Suppressor macrophage treated with lipopolysaccharide for 4 hours (primary cell): ENCODE measurements around the gene TTN.

Experiments
- DNase-seq: peaks from one replicate; pipeline ENCODE4 v3.0.0-alpha.2; 2020

The TTN gene

DNA sequence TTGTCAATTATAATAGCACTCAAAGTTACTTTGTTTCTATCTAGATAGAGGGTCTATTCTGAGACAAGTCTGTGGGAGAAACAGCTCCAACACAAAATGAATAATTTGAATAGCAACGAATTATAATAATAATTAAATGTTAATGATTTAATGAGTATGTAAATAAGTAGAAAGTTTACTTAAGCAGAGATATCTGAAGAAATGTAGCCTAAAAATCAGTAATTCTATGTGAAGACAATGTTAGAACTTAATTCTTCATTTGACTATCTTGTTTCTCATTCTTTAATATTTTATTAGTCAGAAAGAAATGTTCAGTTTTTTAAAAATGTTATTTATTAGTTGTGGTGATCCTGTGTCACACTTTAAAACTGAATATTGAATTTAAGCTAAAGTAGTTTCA, 165.7 kb downstream of the TTN start:
- no peak for DNase-seq

DNA sequence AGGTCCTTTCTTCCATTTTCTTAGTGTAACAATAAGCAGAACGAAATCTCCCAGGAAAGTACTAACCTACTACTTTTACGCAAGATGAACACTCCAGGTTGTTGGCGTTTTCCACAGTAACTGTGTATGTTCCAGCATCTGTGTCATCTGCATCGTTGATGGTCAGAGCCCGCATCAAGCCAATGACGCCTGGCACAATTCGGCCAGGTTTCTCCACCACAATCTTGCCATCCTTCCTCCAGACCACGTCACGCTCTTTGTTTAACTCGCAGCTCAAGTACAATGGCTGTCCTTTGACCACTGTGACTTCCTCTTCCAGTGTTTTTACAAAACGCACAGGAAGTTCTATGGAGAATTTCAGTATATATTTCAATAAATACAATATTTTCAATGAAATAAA, 171.3 kb downstream of the TTN start:
- DNase-seq, result no peak

DNA sequence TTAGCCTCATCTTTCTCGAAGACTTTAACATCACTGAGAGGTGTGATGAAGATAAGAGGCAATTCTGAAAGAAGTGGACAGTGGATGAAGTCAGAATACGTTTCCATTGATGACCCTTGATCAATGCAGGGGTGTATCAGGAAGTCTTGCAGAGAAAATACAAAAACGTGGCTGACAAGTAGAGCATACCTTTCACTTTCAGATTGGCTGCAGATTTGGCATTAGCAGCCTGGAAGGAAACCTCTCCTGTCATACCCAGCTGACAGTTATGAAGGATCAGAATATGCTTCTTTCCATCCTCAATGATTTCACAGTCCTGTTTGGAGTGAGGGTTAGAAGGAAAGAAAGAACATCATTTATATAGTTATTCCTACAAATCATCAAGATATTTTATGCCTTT, 174.5 kb downstream of the TTN start:
- DNase-seq, result no peak

DNA sequence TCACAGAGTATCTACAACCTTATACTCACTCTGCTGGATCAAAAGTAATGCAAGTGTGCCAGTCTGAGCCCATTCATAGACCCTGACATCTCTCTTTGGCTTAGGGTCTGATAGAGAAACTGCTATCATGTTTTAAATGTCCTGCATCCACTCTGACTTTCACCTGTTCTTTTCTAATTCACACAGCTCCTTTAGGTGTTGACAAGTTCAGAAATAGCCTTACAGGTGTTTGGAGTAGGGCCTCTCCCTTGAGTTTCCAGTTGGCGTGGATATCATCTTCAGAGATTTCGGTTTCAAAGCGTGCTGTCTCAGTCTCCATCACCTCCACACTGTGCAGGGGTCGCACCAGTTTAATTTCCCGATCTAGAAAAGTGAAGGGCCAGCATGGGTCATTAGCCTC, 176.6 kb downstream of the TTN start:
- no peak for DNase-seq

DNA sequence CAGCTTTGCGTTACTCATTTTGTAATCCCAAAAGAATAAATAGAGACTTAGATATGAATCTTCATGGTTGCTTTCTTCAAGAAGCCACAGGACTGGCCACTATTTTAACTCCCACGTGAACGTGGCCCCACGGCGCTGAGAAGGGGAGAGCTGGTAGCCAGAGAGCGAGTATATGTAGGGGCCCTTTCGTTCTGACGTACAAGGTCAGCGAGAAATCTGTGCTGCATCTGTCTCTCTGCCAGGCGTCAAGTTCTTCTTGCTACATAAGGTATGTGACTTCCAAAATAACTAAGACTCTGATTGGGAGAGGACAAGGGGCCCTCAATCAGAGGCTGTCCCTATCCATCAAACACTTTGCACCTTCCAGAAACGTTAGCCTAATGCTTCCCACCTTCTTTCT, 177.8 kb downstream of the TTN start:
- no peak for DNase-seq

DNA sequence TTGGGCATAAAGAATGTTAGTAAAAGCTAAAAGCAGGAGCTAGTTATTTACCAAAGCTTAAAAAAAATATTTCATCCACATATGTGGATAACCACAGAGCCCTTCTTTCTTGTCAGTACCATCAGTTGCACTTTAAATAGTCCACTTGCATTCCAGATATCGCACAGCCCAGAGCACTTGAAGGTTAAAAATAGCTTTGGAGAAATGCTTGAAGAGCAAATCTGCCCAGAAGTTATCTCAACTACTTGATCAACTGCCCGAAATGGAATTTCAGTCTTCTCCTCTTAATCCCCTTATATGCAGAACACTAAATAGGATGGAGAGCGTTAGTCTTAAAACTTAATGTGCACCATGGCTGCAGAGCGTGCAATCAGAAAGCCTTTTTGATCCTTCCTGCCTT, 178.6 kb downstream of the TTN start:
- DNase-seq, result no peak

DNA sequence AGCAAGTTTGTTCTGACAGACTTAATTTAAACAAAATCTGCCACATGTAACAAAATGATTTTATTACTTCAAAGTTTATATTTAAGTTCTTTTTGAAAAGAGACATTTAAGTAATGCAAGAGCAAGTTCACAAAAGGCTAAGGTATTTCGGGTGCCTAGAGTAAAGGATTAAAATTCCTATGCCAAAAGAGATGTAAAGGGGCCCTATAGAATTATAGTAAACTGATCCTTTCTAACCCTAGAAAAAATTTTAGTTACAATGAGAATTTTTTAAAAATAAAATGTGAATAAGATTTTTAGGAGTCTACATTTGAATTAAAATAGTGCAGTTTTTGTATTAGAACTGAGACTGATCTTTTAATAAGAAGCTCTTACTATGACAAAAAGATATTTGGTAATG, 179.8 kb downstream of the TTN start:
- DNase-seq, result no peak

DNA sequence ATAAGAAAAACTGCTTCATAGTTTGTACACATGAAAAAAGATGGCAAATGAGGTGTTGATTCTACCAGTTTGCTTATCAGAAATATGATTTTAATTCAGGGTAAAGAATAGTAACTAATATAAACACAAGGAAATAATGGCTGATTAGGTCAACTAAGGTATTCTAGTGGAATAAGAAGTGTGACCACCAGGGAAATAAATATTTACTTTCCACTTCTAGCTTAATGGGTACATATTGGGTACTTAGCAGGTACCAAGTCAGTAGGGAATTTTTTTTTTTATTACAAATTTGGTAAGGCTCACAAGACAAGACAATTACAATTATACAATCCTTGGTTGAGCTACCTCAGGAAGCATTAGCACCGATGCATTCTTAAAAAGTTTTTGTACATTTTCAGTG, 191.3 kb downstream of the TTN start:
- DNase-seq, result no peak

DNA sequence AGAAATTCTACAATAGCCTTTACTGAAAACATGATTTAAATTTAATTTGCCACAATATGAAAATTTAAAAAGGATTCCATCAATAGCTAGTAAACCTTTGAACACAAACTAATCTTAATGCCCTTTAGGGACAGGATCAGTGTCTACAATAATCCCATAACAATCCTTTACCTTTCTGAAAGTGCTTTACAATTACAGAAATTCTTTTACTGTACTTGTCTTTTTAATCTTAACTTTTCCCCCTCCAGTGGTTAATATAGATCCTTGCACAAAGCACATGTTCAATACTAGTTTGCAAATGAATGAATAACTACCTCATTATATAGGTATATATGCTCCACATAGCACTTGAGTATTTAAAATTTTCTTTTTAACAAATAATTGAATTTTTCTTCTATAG, 204.3 kb downstream of the TTN start:
- no peak for DNase-seq

DNA sequence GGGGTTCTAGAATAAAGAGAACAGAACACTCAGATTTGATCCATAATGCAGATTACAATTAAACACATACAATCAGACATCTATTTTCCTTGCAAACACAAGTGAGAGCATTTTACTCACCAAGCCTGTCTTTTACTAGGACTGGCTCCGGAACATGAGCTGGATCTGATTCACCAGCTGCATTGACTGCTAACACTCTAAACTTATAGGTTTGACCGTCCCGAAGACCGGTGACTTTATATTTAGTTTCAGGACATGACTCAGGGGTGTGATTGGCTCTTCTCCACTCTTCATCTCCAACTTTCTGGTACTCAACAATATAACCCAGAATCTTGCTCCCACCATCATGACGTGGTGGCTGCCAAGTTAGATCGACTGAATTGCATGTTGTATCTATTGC, 214.6 kb downstream of the TTN start:
- DNase-seq, result no peak

DNA sequence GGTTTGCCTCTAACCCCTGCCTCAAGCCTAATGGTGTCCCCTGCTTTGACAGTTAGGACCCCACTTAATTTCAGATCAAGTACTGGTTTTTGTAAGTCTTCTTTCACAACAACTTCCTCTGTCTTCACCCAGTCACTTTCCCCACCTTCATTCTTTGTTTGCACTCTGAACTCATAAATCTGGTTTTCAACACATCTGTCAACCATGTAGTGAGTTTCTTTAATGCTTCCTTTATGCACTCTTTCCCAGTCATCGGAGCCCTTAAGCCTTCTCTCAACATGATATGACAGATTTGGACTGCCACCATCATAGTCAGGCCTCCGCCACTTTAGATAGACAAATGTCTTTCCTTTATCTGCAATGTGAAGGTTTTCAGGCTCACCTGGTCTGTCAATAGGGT, 217.9 kb downstream of the TTN start:
- DNase-seq, result no peak

DNA sequence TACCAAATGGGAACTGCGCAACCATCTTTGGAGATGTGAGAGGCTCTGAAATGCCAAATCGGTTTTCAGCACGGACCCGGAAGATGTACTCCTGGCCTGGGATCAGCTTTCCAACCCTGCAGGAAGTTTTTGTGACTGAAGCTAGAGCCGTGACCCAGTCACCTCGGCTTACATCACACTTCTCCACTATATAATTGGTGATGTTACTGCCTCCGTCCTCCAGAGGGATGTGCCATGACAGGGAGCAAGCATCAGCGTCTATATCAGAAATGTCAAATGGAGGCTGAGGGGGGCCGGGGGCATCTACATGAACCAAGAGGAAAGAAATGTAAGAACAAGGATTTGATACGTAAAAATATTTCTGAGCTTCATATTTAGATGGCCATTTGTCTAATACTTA, 222.6 kb downstream of the TTN start:
- DNase-seq, result no peak

DNA sequence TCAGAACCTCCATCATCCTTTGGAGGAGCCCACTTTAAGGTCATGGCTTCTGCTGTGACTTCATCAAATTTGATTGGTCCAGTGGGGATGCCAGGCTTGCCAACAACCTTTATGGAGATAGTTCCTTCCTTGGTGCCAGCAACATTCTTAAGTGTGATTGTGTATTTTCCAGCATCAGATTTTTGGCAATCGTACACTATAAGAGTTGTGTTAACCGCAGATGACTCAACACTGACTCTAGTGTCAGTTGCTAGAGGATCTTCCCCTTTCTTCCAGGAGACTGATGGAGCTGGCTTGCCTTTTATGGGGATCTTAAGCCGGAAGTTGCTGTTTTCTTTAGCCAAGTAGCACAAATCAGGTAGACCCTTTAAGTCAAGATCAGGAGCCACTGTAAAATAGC, 228.2 kb downstream of the TTN start:
- no peak for DNase-seq

DNA sequence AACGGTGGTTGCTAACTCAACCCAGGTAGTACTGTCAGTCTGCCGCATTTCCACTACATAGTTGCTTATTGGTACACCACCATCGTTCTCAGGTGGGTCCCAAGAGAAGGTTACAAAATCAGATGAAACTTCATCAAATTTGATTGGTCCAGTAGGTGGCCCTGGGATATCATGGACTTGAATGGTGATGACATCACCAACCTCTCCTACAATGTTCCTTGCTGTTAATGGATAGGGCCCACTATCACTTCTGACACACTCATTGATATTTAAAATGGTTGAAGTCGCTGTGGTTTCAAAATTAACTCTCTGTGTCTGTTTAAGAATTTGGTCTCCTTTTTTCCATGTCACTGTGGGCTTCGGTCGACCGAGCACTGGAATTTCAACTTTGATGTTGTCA, 232.4 kb downstream of the TTN start:
- DNase-seq, result no peak

DNA sequence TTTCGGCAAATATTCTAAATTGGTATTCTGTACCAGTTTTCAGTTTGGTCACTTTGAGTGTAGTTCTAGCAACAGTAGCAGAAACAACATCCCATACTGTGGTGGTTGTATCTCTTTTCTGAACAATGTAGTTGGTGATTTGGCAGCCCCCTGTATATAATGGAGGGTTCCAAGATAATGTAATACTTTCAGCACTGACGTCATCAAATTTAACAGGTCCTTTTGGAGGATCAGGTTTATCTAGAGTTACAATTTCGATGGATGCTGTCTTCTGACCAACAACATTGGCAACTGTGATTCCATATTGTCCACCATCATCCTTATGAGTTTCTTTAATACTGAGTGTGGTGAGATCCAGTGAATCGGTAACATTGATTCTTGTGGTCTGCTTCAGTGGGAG, 239.0 kb downstream of the TTN start:
- no peak for DNase-seq

DNA sequence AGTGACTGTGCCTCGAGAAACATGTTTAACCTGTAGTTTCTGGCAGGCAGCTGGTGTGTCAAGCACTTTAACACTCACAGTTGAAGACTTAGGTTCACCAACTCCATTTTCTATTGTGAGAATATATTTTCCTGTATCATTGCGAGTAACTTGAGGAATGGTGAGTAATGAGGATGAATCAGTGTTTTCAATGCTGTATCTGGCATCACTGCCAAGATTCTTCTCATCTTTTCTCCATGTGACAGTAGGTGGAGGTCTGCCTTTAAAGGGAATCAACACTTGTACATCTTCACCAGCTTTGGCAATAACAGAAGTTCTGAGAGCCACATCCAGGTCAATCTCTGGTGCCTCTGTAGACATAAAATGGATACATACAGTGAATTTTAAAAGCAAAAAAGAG, 254.2 kb downstream of the TTN start:
- no peak for DNase-seq

DNA sequence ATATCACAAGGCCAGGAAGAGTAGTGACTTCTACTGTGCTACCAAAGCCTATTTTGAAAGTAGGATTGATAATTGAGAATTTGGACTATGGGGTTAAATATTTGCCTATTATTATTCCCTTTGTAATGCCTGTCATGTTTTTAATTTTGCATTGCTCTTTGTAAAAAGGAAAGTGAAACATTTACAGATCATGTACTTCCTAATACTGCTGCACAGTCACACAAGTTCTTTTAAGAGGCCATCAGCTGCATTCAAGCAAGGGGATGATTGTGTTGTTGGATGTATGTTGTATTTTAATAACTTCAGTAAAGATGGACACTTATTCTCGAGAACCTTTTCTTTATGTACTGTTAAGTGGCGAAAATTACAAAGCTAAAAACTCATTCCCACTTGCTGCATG, 256.9 kb downstream of the TTN start:
- peak; percentile 20 for DNase-seq

DNA sequence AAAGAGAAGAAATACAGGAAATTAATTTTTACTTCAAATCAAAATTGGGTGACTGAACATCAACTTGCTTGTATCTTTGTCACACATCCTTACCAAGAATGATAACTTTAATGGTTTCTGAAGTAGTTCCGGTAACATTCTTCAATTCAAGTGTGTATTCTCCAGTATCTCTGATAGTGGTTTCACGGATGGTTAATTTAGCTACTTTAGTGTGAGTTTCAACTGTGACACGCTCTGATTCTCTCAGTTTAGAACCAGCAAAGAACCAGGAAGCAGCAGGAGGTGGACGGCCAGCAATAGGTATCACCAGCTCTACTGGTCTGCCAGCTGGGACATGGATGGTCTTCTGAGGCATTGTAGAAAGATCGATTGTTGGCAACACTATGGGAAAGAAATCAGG, 264.7 kb downstream of the TTN start:
- DNase-seq, result no peak

DNA sequence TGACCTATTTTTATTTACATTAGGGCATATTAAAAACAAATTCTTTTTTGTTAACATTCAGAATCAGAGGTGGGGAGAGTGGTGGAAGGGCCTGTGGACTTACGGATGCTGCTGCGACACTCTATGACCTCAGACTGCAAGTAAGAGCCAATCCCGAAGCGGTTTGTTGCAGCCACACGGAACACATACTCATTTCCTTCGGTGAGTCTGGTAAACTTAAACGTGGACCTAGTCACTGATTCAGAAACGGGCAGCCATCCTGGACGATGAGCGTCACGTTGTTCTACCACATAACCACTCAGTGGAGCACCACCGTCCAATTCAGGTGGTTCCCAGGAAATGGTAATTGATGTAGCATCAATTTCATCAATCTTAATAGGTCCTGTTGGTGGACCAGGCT, 265.1 kb downstream of the TTN start:
- DNase-seq, result no peak

DNA sequence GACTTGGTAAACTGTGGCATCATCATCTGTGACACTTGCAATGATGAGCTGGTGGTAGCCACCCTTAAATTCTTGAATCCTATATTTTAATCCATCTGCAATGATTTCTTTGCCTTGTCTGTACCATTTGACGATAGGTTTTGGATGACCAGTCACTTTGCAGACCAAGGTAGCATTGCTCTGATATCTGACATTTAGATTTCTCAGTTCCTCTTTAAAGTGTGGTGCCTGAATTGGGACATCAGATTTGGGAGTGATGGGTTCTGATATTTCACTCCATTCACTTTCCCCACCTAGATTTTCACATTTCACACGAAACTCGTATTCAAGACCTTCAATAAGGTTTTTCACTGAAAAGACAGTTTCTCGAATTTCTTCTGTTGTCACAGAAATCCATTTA, 271.2 kb downstream of the TTN start:
- DNase-seq, result no peak

DNA sequence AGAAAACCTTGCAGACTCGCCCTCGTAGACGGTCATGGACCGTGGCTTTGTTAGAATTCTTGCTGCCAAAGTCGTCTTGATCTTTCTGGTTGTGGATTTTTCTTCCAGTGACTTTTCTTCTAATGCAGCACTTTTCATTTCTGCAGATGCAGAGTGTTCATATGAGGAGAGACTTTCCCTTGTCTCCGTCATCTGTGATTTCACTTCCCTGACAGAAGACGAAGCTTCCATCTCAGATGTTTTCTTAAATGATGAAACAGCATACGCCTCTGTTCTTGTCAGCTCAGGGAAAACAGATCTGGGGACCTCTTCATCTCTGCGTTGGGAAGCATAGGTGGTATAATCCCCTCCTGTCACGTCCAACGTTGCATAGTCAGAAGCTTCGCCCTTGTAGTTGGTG, 276.1 kb downstream of the TTN start:
- DNase-seq, result peak; percentile 70

DNA sequence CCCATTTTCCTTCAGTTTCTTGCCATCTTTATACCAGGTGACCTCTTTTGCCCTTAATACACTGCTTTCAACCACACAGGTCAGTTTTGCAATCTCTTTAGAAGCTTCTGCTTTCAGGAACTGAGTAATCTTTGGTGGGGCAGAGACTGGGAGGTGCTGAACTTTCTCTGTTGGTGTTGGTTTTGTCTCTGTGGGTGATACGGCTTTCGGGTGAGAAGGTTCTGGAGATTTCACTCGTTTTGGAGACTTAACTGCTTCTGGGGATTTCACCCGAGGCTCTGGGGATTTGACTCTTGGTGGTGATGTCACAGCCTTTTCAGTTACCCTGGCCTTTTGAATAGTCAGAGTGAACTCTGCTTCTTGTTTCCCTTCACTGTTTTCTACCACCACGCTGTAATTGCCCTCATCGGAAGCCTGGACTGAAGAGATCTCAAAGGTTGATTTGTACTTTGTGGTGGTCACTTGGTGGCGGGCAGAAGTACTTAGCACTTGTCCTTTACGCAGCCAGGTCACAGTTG, 276.5 kb downstream of the TTN start:
- peak; percentile 81 for DNase-seq

DNA sequence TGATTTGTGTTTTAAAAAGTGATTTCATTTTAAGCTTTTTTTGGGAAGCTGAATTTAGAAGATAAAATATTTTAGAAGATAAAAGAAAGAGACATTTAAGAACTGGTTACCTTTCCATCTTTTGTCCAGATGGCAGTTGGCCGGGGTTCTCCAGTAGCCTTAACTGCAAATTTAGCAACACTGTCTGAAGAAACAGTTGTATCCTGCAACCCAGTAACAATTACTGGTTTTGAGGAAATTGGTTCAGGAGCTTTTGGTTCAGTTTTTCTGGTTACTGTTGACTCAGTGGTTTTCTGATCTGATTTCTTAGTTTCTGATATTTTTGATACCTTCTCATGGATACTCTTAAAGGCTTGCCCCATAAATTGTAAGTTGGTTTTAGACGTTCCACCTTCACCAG, 277.1 kb downstream of the TTN start:
- peak; percentile 46 for DNase-seq

DNA sequence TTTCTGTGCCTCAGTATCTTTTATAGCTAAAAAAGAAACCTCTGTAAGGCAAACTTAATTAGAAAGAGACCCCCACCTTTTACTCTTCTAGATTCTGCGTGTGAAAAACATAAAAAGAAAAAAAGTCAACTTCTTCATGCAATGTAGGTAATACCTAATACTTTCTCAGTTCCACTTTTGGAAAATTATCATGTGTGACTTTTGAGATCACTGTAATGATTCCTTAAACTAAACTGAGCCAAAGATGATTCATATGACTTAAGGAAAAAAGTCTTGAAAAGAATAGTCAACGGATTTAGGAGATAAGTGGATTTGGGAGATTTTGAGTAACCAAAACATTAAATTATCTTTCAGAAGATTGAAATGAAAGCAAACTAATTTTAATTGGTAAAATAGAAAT, 278.0 kb downstream of the TTN start:
- no peak for DNase-seq

DNA sequence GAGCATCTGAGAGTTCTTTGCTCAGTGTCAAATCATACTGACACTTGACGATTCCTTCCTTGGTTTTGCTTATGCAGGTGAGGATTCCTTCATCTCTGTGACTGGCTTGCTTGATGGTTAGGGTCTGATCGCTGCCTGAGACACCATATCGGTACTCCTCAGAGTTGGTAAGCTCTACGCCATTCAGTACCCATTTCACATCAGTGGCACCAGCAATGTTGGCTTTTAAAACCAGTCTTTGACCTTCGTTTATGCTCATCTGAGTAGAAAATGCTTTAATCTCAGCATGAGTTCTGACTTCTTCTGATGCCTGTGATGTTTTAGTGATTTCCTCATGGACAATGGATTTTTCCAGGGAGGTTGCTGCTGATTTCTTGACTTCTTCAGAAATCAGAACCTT, 278.6 kb downstream of the TTN start:
- no peak for DNase-seq

DNA sequence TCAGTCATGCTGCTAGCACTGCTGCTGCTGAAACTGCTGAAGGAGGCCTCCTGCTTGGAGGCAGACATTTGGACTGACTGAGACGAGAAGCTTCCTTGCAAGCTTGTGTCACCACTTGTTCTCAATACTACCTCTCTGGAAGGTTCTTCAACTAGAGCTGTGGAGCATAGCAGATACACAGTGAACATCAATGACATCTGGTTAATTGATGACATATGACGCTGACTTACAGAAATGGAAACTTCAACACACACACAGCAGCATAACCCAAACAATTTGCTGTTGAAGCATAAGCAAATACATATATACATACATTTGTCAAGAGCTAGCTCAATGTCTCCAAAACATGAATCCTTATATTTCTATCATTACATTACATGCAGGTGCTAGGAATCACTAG, 279.6 kb downstream of the TTN start:
- no peak for DNase-seq
